HT-29 (cell line): ENCODE data around the gene FHOD3. TPM values are rescaled to one million over a fixed set of nuclear protein-coding genes. Genes with fewer than 3 reads are reported as not detected.

Experiments used
- DNase-seq: peaks from one replicate; pipeline ENCODE4 v3.0.0-alpha.2; 2015; ENCODE audit warnings: low spot score
- total RNA-seq: library from RNA; depleted of rRNA; stranded (reverse); fragments of >200 nt; shearing (Covaris generic); gene quantifications from 2 replicates; pipeline ENCODE4 v1.2.3, GENCODE V29; 2014

The FHOD3 gene
- total RNA-seq, 1 experiment from 2014 or later: not detected

DNA sequence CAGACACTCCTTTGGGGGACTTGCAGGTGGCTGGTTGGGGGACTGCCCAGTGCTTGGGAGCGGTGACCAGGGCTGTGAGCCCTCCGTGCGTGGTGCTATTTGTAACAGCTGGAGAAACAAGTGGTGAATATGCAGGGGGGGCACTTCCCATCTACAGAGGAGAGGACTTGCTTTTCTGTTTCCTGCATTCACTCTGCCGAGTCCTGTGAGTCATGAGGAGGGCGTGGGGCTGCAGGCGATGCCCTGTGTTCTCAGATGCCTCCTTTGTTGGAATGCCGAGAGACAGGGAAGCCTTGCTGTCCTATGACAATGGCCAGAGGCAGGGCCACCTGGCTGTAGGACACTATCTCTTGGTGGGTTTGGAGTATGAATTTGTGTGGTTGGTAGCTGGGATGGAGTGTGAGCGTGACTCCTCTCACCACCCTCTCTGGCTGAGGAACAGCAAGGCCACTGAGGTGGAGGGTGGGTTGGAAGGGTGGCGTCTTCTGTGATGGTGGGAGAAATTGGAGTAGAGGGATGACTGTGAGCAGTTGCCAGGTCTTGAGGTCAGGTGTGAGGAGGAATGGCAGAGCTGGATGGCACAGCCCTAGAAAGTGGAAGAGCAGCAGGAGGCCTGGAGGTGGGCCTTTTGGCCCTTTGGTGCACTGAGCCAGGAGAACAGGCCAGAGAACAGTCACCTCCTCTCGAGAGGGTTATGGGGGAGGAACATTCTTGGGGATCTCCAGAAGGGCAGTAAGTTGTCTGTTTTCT lies 24.3 kb downstream of the FHOD3 start:
- no peak for DNase-seq

GRCh38 chr18:36322408-36322728 lies 24.9 kb downstream of the FHOD3 start:
- DNase-seq: no peak

- DNase-seq: no peak
These were observed 25.2 kb downstream of the FHOD3 start for GRCh38 chr18:36322734-36323133.

DNA sequence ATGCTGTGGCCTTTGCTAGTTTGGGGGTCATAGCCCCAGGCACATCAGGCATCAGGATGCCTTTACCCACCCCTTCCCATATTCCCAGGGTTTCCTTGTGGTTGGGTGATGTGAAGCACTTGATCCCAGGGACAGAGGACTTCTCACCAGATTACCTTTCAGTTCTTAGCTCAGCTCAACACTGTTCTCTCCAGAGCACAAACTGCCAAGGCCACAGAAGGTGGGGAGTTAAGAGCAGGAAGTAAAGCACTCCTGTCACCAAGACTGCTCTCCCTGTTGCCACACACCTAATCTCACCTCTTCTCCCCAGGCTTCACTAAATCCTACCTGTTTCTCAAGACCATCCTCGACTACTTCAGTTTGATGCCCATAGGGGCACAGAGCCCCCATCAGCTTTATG lies 25.9 kb downstream of the FHOD3 start:
- no peak for DNase-seq

GRCh38 chr18:36325846-36326245 lies 28.3 kb downstream of the FHOD3 start:
- no peak for DNase-seq

DNA sequence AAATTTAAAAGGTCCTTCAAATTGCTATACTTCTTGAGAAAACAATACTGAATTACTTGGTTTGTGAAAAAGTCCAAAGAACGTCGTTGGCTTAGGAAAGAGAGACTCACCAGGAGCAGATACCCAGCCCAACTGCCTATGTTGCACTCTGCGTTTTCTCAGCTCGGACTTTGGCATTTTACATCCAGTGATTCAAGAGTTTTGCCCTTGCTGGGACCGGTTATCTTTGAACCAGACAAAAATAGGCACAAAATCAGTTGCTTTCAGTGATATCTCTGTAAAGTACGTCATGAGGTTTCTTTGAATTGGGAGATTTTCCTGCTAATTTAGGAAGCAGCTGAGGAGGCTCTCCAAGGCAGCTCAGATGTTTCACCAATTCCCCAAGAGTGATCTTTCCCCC lies 29.3 kb downstream of the FHOD3 start:
- DNase-seq: no peak

DNA sequence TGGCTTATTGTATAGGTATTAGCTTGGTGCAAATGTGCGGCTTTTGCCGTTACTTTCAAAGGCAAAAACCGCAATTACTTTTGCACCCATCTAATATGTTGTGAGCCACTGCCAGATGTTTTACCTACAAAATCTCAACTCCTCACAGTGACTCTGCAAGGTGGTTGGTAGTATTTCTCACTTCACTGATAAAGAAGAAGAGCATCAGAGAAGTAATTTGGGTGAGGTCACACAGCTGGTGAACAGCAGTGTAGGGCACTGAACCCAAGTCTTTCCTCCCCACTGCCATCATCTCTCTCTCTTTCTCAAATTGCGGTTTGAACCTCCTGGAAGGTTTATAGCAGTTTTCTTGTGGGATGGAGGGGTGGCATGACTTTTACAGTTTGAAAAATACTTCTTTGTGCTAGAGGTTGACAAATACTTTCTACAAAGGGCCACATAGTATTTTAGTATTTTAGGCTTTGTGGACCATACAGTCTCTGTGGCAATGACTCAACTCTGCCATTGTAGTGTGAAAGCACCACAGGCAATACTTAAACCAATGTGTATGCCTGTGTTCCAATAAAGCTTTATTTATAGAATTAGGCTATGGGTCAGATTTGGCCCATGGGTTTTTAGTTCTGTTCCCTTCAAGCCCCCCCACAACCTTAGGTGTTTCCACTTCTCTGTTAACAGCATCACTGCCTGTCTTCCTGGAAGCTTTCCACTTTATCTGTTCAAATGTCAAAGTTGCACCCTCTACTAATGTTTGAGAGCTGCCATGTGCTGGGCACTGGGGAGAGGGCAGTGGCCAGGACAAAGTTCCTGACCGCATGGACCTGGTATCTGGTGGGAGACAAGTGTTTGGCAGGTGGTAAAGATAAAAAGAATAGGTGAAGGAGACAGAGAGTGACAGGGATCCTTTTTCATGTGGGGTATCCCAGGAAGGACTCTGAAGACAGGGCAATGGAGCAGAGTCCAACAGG lies 30.1 kb downstream of the FHOD3 start:
- DNase-seq: no peak

GRCh38 chr18:36328385-36328858 lies 30.9 kb downstream of the FHOD3 start:
- DNase-seq: no peak

- no peak for DNase-seq
These were observed 31.4 kb downstream of the FHOD3 start for GRCh38 chr18:36328916-36329315.

DNA sequence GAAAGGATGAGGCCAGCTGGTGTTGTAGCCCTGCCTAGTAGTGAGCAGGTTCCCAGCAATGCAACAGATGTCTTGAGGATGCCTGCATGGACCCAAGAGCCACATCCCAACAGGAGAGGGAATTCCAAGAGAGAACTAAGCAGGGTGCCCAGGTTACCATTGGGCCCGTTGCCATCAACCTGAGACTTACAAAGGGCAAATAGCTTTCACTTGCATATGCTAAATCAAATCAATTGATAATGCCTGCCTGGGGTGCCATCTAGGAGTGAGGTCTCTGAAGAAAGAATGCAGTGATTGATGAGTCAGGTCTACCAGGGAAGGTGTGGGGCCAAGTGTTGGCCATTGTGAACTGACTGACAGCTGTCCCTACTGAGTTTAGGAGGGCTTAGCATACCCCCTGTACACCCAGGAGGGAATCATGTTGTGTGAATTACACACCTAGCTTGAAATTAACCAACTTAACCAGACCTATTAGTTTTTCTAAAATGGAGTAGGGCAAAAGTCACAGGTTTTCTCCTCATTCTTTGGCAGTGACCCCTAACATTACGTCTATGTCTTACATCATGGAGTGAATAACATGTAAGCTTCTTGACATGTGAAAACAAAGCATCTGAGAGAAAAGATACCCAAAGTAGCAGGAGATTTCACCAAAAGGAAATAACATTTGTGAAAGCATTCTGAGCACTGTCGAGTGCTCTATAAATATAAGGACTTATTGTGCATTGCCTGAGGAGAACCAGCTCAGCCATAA lies 32.3 kb downstream of the FHOD3 start:
- no peak for DNase-seq

DNA sequence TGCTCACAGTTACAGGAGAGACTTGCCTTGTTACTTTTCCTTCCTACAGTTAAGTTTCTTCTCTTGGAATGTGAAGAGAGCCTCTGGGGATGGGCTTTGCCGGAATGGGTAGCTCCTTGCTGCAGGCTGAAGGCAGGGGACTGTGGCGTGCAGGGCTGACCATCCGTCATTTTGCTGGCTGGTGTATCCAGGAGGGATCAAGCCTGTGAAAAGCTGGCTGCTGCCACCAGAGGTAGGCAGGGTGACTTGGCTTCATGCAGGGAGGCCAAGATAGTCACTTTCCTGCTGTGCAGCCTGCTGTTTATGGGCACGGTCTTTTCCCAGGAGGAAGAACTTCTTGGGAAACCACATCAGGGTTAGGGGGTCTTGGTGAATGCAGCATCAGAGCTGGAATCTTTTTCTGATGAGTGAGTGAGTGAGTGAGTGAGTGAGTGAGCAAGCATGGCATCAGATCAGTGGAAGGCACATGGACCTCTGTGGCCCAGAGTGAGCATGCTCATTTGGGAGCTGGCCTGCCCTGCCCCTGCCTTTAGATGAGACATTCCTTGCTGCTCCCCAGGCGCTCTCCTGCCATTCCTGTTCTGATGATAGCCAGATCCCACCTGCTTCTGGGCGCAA lies 33.0 kb downstream of the FHOD3 start:
- no peak for DNase-seq

GRCh38 chr18:36331521-36331971 lies 34.0 kb downstream of the FHOD3 start:
- DNase-seq: no peak

DNA sequence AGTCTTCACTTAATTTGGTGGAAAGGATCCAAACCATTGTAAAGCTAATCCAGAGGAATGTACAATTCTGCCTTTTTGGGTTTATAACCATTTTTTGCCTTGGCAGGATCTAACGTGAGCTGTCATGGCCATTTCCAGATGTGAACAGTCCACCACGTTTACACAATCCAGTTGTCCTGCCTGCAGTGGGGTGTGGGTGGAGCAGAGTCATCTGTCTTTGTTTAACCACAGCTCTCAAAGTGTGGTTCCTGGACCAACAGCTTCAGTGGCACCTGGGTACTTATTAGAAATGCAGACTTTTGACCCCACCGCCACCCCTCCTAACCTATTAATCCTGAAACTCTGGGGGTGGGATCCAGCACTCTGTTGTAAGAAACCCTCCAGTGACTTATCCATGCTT lies 35.9 kb downstream of the FHOD3 start:
- no peak for DNase-seq

DNA sequence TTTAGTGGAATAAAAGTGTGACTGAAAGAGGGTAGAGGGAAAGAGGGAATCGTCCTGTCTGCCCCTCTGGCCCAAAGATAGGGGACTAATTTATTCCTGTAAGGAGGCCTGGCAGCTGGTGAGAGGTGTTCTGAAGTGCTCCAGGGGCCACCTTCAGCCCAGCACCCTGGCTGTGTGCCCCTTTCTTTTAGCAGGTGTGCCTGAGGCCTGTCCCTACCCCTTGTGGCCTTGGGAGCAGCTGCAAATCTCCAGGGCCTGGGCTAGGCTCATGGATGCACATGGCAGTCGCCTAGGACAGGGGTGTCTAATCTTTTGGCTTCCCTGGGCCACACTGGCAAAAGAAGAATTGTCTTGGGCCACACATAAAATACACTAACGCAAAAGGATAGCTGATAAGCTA lies 37.3 kb downstream of the FHOD3 start:
- DNase-seq: no peak

DNA sequence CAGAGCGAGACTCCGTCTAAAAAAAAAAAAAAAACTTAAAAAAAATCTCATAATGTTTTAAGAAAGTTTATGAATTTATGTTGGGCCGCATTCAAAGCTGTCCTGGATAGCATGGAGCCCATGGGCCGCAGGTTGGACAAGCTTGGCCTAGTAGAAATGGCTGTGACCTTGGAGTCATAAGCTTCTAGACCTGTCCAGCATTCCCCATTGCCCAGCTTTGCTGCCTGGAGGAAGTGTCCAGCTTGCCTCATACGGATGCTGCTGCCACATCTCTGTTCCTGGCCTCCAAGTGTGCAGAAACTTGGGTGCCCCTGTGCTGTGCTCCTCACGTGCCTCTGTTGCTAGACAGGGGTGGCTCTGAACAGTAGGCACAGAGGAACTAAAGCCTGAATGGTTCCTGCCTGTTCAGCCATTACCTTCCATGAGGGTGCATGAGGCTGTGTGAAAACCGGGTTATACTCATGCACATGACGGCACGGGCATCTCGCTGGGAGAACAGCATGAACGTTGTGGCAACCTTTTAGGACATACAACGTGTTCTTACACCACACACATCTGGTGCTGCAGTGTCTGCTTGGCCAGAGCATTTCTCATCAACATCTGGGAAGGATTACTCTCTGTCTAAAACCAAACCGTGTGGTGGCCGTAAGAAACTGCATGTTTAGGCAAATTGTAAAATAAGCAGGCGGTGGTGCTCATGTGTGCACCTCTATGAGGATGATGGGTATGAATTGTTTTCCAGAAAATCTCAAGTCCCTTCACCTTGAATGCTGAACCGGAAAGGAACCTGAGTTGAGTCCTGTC lies 38.2 kb downstream of the FHOD3 start:
- no peak for DNase-seq

GRCh38 chr18:36337679-36338402 lies 40.3 kb downstream of the FHOD3 start:
- DNase-seq: no peak

- no peak for DNase-seq
These were observed 41.0 kb downstream of the FHOD3 start for GRCh38 chr18:36338403-36338933.

GRCh38 chr18:36340246-36340645 lies 42.7 kb downstream of the FHOD3 start:
- DNase-seq: no peak

- DNase-seq: no peak
These were observed 44.4 kb downstream of the FHOD3 start for GRCh38 chr18:36341944-36342343.

GRCh38 chr18:36348331-36348730 lies 50.8 kb downstream of the FHOD3 start:
- no peak for DNase-seq
